Osteoblast (primary cell): Measurements from ENCODE around the gene HPCAL1. TPM values are rescaled to one million over a fixed set of nuclear protein-coding genes. Genes with fewer than 3 reads are reported as not detected.

Source experiments
- DNase-seq: peaks from one replicate; pipeline ENCODE4 v3.0.0; 2011; ENCODE audit warnings: low spot score, mixed read lengths; ENCODE audit not compliant: insufficient read length; ENCODE audit errors: missing footprints
- H2AFZ ChIP-seq: 2 replicates; pipeline ENCODE4 v1.6.0; 2011; ENCODE audit warnings: mild to moderate bottlenecking, low read length
- H3K27ac ChIP-seq: 2 replicates; pipeline ENCODE4 v1.5.1; 2011; ENCODE audit warnings: mild to moderate bottlenecking, low read depth, low read length, moderate library complexity
- H3K27me3 ChIP-seq: 2 replicates; pipeline ENCODE4 v1.6.0; 2012; ENCODE audit warnings: mild to moderate bottlenecking, control low read depth, inconsistent platforms, low read length, moderate library complexity; ENCODE audit not compliant: insufficient read depth
- H3K36me3 ChIP-seq: 2 replicates; pipeline ENCODE4 v1.5.1; 2011; ENCODE audit warnings: mild to moderate bottlenecking, low read length, control low read depth, moderate library complexity; ENCODE audit not compliant: insufficient read depth
- H3K4me1 ChIP-seq: 2 replicates; pipeline ENCODE4 v1.5.1; 2011; ENCODE audit warnings: mild to moderate bottlenecking, low read length, control low read depth, moderate library complexity; ENCODE audit not compliant: insufficient read depth
- H3K4me2 ChIP-seq: 2 replicates; pipeline ENCODE4 v1.6.0; 2011; ENCODE audit warnings: mild to moderate bottlenecking, low read length; ENCODE audit not compliant: insufficient read depth
- H3K4me3 ChIP-seq: fragments of 200-600 bp; sonication (generic); 3 replicates; pipeline ENCODE4 v1.5.1; 2012; ENCODE audit warnings: mild to moderate bottlenecking, low read length, inconsistent platforms; ENCODE audit not compliant: insufficient read depth
- H3K79me2 ChIP-seq: 2 replicates; pipeline ENCODE4 v1.6.0; 2012; ENCODE audit warnings: mild to moderate bottlenecking, low read length, control low read depth, inconsistent platforms; ENCODE audit not compliant: insufficient read depth
- H3K9me3 ChIP-seq: 2 replicates; pipeline ENCODE4 v1.5.1; 2011; ENCODE audit warnings: low read depth, low read length, control low read depth
- H4K20me1 ChIP-seq: 2 replicates; pipeline ENCODE4 v1.6.0; 2012; ENCODE audit warnings: mild to moderate bottlenecking, low read length, control low read depth; ENCODE audit not compliant: insufficient read depth
- total RNA-seq: library from RNA; depleted of rRNA; stranded (reverse); fragments of >200 nt; gene quantifications from 2 replicates; pipeline ENCODE4 v1.2.3, GENCODE V29; 2012
- TF ChIP-seq, protein P1 (sequence below): IDR thresholded peaks from 2 replicates; pipeline ENCODE4 v1.5.1; 2011; ENCODE audit warnings: mild to moderate bottlenecking, low read depth, low read length, moderate library complexity; ENCODE audit errors: extremely low read depth

The HPCAL1 gene
- total RNA-seq, 1 donor = 57.2 TPM

DNA sequence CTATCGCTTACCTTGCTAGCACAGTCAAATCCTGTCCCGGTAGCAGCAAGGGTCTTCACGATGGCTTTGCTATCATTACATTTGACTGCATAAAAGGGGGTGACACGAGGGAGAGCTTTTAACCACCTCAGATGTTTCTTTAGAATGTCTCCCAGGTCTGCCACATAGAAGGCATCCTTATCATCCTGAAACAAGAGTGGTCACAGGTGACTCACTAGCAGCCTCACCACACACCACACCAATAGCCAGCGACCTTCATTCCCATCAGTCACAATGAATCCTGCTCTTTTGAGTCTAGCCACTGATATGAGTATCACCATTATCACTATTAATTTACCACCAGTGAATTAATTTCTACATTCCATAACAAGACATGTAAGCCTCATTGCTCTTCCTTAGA is 141.8 kb downstream of the HPCAL1 start:
- no peak overlapping the region for H3K4me2 ChIP-seq
- H3K79me2 ChIP-seq = peaks cover 48% of the 10 kb centered on the region
- no peak overlapping the region for H3K27ac ChIP-seq
- peaks cover 19% of the 10 kb centered on the region for H3K4me1 ChIP-seq
- DNase-seq = no peak
- no peak overlapping the region for H2AFZ ChIP-seq
- H3K9me3 ChIP-seq = no peaks in the 10 kb centered on the region
- H4K20me1 ChIP-seq = peaks cover 29% of the 10 kb centered on the region
- no peaks in the 10 kb centered on the region for H3K27me3 ChIP-seq
- H3K4me3 ChIP-seq = no peak overlapping the region
- TF ChIP-seq, protein P1, sequence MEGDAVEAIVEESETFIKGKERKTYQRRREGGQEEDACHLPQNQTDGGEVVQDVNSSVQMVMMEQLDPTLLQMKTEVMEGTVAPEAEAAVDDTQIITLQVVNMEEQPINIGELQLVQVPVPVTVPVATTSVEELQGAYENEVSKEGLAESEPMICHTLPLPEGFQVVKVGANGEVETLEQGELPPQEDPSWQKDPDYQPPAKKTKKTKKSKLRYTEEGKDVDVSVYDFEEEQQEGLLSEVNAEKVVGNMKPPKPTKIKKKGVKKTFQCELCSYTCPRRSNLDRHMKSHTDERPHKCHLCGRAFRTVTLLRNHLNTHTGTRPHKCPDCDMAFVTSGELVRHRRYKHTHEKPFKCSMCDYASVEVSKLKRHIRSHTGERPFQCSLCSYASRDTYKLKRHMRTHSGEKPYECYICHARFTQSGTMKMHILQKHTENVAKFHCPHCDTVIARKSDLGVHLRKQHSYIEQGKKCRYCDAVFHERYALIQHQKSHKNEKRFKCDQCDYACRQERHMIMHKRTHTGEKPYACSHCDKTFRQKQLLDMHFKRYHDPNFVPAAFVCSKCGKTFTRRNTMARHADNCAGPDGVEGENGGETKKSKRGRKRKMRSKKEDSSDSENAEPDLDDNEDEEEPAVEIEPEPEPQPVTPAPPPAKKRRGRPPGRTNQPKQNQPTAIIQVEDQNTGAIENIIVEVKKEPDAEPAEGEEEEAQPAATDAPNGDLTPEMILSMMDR = no peak
- peaks cover 58% of the 10 kb centered on the region for H3K36me3 ChIP-seq

DNA sequence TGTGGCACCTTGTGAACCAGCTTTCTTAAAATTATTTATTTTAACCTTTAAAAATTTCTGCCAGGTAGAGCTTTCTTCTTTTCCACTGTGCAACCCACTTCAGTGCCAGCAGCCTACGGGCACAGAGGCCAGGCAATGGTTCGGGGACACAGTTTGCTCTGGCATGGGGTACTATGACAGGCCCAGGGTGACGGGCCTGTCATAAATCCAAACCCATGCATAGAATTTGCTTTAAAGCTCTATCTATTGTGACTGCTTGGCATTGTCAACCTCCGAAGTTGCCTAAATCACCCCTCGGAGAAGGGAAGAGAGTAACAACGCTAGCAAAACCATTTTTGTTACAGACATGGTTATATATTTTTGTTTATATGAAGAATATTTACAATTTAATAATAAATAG is 143.9 kb downstream of the HPCAL1 start:
- peak overlapping the region; percentile 76 for H3K4me2 ChIP-seq
- H3K9me3 ChIP-seq = no peaks in the 10 kb centered on the region
- peak overlapping the region; percentile 72 for H3K4me3 ChIP-seq
- H3K36me3 ChIP-seq = peaks cover 36% of the 10 kb centered on the region
- TF ChIP-seq, protein P1 = no peak
- H4K20me1 ChIP-seq = peaks cover 29% of the 10 kb centered on the region
- H3K4me1 ChIP-seq = peaks cover 24% of the 10 kb centered on the region
- H2AFZ ChIP-seq = no peak overlapping the region
- peaks cover 48% of the 10 kb centered on the region for H3K79me2 ChIP-seq
- peak overlapping the region; percentile 72 for H3K27ac ChIP-seq
- no peak for DNase-seq
- no peaks in the 10 kb centered on the region for H3K27me3 ChIP-seq

DNA sequence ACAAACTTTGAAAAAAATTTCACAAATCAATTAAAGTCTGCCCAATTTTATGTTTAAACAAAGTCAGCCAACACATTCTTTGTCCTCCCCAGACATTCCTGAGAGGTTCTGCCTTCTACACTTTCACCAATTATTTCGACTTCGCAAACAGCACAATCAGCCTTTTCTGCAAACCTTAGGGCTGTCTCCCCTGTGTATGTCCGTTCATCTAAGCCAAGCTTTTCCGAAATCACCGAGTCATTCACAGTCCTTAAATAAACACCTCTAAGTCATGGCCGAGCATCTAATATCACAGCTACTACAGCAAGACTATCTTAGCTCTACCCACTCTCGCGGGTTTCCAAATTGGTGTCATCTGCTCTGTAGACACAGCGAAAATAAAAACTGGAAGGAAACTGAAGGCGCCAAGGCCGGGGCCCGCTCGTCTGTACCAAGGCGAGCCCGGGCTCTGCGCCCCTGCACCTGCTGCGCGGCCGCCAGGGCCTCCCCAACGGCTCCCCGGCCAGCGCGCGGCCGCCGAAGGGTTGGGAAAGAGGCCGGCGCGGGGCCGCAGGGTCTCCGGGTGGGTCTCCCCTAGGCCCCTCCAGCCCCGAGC is 144.7 kb downstream of the HPCAL1 start:
- H3K9me3 ChIP-seq = no peaks in the 10 kb centered on the region
- H3K79me2 ChIP-seq = peaks cover 48% of the 10 kb centered on the region
- H3K36me3 ChIP-seq = peaks cover 29% of the 10 kb centered on the region
- H3K27ac ChIP-seq = peak overlapping the region; percentile 72
- no peaks in the 10 kb centered on the region for H3K27me3 ChIP-seq
- H3K4me3 ChIP-seq = peak overlapping the region; percentile 72
- H3K4me2 ChIP-seq = peak overlapping the region; percentile 76
- TF ChIP-seq, protein P1 = no peak
- peaks cover 29% of the 10 kb centered on the region for H4K20me1 ChIP-seq
- H3K4me1 ChIP-seq = peaks cover 30% of the 10 kb centered on the region
- no peak for DNase-seq
- H2AFZ ChIP-seq = no peak overlapping the region

DNA sequence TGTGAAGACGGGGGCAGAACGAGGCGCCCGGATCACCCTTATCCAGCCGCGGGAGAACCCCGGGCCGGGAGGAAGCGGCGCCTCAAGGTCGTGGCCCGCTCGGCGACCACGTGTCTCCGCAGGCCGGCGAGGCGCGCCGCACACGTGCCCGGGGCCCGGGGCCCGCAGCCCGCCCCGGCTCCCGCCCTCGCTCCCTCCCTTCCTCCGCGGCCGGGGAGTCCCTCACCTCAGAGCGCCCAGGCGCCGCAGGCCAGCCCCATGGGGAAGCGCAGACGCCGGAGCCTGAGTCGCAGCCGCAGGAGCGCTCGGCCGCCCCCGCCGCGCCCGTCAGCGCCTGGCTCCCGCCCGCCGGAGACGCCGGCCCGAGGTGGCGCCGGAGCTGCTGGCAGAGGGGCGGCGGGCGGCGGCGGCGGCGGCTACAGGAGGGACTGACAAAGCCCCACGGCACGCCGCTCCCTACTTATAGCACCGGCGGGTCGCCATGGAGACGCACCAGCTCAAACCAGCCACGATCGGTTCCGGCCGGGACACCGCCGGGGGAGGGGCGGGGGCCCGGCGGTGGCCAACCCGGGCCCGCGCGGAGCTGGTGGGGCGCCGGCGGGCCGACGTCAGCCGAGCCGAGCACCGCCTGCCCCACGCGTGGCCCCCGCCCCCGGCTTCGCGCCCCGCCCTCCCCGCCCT is 145.3 kb downstream of the HPCAL1 start, which contains the start of gene ODC1:
TSS of gene ODC1 (minus strand) at position 433 of the 681 bp plus-strand sequence. CDS start 3,295 bp downstream, outside the sequence.
- peak within 1 kb of the TSS; percentile 83 for H3K27ac ChIP-seq
- no peaks in the 10 kb centered on the region for H3K9me3 ChIP-seq
- H3K27me3 ChIP-seq = no peaks in the 10 kb centered on the region
- peak within 1 kb of the TSS; percentile 96 for H3K4me2 ChIP-seq
- peaks cover 22% of the 10 kb centered on the region for H3K36me3 ChIP-seq
- peak; percentile 99 for DNase-seq
- peaks cover 48% of the 10 kb centered on the region for H3K79me2 ChIP-seq
- H3K4me1 ChIP-seq = peaks cover 32% of the 10 kb centered on the region
- TF ChIP-seq, protein P1 = no peak
- H2AFZ ChIP-seq = peak within 1 kb of the TSS; percentile 86
- peak within 1 kb of the TSS; percentile 84 for H3K4me3 ChIP-seq
- peaks cover 29% of the 10 kb centered on the region for H4K20me1 ChIP-seq
